Measurements from ENCODE around the gene OPRL1. TPM values are rescaled to one million over a fixed set of nuclear protein-coding genes. Genes with fewer than 3 reads are reported as not detected.

OPRL1 gene
- polyA plus RNA-seq, 1 experiment: 0.86 TPM

DNA sequence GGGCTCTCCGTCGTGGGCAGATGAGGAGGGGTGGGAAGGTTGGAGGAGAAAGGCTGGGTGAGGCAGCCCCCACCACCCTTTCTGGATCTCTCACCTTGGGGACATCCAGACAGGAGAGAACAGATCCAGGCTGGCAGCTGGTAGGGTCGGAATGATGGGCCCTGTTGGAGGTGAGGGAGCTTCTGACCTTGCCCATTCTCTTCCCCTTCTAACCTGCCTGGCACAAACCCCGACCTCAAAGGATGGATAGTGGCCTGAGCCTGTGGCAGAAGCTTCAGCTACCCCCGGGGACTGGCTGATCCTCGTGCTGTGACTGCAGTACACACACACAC is 33.5 kb downstream of the OPRL1 start:
- no peak overlapping the region for H3K27ac ChIP-seq (ENCODE audit: low read depth, low read length)
- CTCF ChIA-PET: interaction anchor here (0.9 kb wide), 1 partner anchor 11 kb away, joined by 9 read pairs; no protein-coding TSS in a partner anchor
- TF ChIP-seq, protein P1, sequence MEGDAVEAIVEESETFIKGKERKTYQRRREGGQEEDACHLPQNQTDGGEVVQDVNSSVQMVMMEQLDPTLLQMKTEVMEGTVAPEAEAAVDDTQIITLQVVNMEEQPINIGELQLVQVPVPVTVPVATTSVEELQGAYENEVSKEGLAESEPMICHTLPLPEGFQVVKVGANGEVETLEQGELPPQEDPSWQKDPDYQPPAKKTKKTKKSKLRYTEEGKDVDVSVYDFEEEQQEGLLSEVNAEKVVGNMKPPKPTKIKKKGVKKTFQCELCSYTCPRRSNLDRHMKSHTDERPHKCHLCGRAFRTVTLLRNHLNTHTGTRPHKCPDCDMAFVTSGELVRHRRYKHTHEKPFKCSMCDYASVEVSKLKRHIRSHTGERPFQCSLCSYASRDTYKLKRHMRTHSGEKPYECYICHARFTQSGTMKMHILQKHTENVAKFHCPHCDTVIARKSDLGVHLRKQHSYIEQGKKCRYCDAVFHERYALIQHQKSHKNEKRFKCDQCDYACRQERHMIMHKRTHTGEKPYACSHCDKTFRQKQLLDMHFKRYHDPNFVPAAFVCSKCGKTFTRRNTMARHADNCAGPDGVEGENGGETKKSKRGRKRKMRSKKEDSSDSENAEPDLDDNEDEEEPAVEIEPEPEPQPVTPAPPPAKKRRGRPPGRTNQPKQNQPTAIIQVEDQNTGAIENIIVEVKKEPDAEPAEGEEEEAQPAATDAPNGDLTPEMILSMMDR (IDR thresholded peaks at IDR 0.05; ENCODE audit: low read depth, low read length): no peak
- no peaks in the 10 kb centered on the region; the same call in 1 of the 2 replicates for H3K9me3 ChIP-seq (ENCODE audit: control insufficient read depth, insufficient read depth, low read length)
- POLR2A ChIA-PET: no interaction called here
- no peak overlapping the region for H3K4me3 ChIP-seq (ENCODE audit: low read depth, low read length)
- no peak for DNase-seq (ENCODE audit: low read depth, low spot score)
- peaks cover 16% of the 10 kb centered on the region for H3K27me3 ChIP-seq (ENCODE audit: control insufficient read depth, insufficient read depth, low read length)

DNA sequence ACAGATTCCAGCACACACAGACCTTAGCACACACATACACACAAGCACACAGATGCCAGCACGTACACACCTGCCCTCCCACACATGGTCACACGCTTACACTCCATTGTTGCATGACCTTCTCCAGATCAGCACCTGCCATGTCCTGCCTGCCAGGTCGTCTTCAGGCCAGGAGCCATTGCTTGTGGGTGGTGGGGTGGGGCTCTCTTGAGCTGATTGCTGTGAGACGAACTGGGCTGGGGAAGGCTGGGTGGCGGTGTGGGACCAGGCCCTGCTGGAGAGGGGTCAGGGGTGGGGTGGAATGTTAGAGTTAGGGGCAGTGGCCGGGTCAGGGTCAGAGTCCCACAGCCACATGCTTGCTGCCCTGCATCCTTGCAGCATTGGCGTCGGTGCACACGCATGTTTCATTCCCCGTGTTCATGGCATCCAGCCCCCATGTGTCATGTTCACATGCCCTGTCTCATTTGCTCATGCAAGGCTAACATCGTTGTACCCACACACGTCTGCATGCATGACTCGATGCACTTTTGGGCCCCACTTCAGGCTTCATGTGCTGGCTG is 34.0 kb downstream of the OPRL1 start:
- no peak overlapping the region for H3K27ac ChIP-seq (ENCODE audit: low read depth, low read length)
- POLR2A ChIA-PET: no interaction called here
- TF ChIP-seq, protein P1 (IDR thresholded peaks at IDR 0.05; ENCODE audit: low read depth, low read length): no peak
- H3K27me3 ChIP-seq (ENCODE audit: control insufficient read depth, insufficient read depth, low read length): peaks cover 16% of the 10 kb centered on the region
- no peak for DNase-seq (ENCODE audit: low read depth, low spot score)
- CTCF ChIA-PET: interaction anchor here (0.9 kb wide), 1 partner anchor 11 kb away, joined by 9 read pairs; no protein-coding TSS in a partner anchor
- no peak overlapping the region for H3K4me3 ChIP-seq (ENCODE audit: low read depth, low read length)
- H3K9me3 ChIP-seq (ENCODE audit: control insufficient read depth, insufficient read depth, low read length): no peaks in the 10 kb centered on the region; the same call in 1 of the 2 replicates

DNA sequence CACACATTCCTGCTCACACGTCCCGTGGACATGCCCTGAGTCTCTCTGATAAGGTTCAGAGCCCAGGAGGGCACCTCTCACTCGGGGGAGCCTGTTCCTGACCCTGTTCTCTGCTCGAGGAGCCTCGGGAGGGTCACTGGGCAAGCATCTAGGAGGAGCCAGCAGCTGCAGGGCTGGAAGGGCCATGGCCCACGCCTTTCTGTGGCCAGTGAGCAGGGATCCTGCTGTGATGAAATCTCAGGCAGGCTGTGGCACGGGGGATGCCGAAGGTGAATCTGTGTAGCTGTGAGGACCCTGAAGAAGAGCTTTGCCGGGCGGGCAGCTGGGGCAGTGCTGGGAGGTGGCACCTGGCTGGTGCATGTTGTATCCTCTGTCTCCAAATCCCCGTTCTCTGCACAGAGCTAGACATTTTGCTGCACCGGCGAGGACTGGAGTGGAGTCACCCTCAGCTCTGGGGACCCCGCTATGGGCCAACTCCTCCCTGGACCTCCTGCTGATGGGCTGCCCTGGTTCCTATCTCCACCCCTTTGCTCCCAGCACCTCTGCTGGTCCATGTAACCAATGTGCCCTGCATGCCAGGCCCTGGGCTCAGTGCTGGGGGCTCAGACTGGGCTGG is 34.6 kb downstream of the OPRL1 start:
- no peak overlapping the region for H3K27ac ChIP-seq (ENCODE audit: low read depth, low read length)
- no peak for DNase-seq (ENCODE audit: low read depth, low spot score)
- TF ChIP-seq, protein P1 (IDR thresholded peaks at IDR 0.05; ENCODE audit: low read depth, low read length): no peak
- H3K27me3 ChIP-seq (ENCODE audit: control insufficient read depth, insufficient read depth, low read length): peaks cover 16% of the 10 kb centered on the region
- no peaks in the 10 kb centered on the region; the same call in 1 of the 2 replicates for H3K9me3 ChIP-seq (ENCODE audit: control insufficient read depth, insufficient read depth, low read length)
- no peak overlapping the region for H3K4me3 ChIP-seq (ENCODE audit: low read depth, low read length)
- ChIA-PET CTCF (no interaction called here), POLR2A (no interaction called here)

DNA sequence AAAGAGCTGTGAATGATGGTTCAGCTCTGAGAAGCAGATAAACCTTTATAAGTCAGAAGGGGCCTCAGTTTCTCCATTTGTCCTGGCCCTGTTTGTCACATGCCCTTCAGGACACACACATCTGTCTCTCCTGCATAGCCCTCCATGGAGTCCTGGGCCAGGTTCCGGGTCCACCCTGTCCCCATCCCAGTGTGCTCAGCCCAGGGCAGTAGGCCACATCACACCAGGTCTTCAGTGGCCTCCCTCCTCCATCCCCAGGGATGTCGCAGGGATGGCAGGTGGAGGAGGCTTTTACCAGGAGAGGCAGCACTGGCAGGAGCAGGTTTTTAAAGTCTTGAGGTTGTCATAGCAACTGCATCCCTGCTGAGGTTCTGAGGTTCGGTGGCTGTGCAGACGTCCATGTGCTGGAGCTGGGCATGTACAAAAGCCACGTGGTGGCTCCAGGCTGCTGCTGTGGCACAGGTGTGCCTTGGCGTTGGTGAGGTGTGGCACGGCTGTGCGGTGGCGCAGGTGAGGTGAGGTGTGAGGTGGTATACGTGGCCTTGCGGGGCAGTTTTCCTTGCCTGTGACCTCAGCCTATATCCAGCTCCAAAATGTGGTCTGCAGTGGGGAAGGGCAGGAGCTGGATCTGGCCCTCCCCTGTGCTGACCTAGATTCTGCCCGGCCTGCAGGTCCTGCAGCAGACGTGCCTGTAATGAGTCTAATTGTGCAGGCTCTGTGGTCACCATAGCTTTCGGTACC is 35.5 kb downstream of the OPRL1 start:
- ChIA-PET CTCF (no interaction called here), POLR2A (no interaction called here)
- no peak overlapping the region for H3K4me3 ChIP-seq (ENCODE audit: low read depth, low read length)
- no peak overlapping the region for H3K27ac ChIP-seq (ENCODE audit: low read depth, low read length)
- H3K27me3 ChIP-seq (ENCODE audit: control insufficient read depth, insufficient read depth, low read length): peaks cover 14% of the 10 kb centered on the region
- no peaks in the 10 kb centered on the region; the same call in 1 of the 2 replicates for H3K9me3 ChIP-seq (ENCODE audit: control insufficient read depth, insufficient read depth, low read length)
- TF ChIP-seq, protein P1 (IDR thresholded peaks at IDR 0.05; ENCODE audit: low read depth, low read length): no peak
- DNase-seq (ENCODE audit: low read depth, low spot score): no peak

DNA sequence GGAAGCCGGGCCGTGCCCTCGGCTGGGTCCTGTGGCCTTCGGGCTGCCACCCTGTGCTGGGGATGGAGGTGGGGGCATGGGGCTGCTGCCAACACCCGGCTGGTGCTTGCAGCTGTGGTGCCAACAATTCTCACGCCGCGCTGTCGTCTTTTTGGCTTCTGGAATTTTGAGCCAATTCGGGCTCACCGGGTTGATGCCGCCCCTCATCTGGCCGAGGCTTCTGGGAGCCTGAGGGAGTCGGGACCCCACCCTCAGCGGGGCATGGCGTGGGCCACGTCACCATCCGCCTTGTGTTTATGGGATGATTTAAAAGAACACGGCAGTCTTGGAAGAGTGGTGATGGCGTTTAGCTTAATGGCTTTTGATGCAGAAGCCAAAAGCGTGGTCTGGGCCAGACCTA is 36.1 kb downstream of the OPRL1 start:
- ChIA-PET POLR2A (no interaction called here), CTCF (no interaction called here)
- Histone ChIP-seq H3K9me3 (ENCODE audit: control insufficient read depth, insufficient read depth, low read length) (no peaks in the 10 kb centered on the region; the same call in 1 of the 2 replicates), H3K4me3 (ENCODE audit: low read depth, low read length) (no peak overlapping the region), H3K27ac (ENCODE audit: low read depth, low read length) (no peak overlapping the region), H3K27me3 (ENCODE audit: control insufficient read depth, insufficient read depth, low read length) (peaks cover 13% of the 10 kb centered on the region)
- TF ChIP-seq, protein P1 (IDR thresholded peaks at IDR 0.05; ENCODE audit: low read depth, low read length): no peak
- DNase-seq (ENCODE audit: low read depth, low spot score): no peak
